Central memory CD8-positive, alpha-beta T cell (primary cell): ENCODE results near the gene NCCRP1.
"Not testable (repeated sequence)": the region's sequence is repeated elsewhere in the genome, so short reads cannot be mapped to it uniquely, and the experiment has no call there.

Experiments
- ATAC-seq: fragments of 150-1000 bp; cut with Tn5 transposase; replicated peaks from 2 replicates; pipeline ENCODE4 v1.10.0; 2022; ENCODE audit warnings: mild to moderate bottlenecking, moderate FRiP score, moderate number of reproducible peaks; ENCODE audit not compliant: poor library complexity, severe bottlenecking; ENCODE audit errors: extremely low read depth
- DNase-seq, 2 donors: peaks; one replicate each; pipeline ENCODE4 v3.0.0; 2021; ENCODE audit warnings: low spot score in 2 of 2
- H3K27ac Mint-ChIP-seq: one replicate; pipeline ENCODE4 v1.8.0; 2022; ENCODE audit warnings: low read depth, mild to moderate bottlenecking, moderate library complexity, mixed read lengths
- H3K27me3 Mint-ChIP-seq: one replicate; pipeline ENCODE4 v1.8.0; 2022; ENCODE audit warnings: mixed read lengths
- H3K36me3 Mint-ChIP-seq: one replicate; pipeline ENCODE4 v1.8.0; 2022; ENCODE audit warnings: mild to moderate bottlenecking, moderate library complexity, mixed read lengths; ENCODE audit not compliant: insufficient read depth
- H3K4me1 Mint-ChIP-seq: one replicate; pipeline ENCODE4 v1.8.0; 2022; ENCODE audit warnings: mixed read lengths
- H3K4me3 Mint-ChIP-seq: one replicate; pipeline ENCODE4 v1.8.0; 2022; ENCODE audit warnings: mild to moderate bottlenecking, moderate library complexity, mixed read lengths
- H3K9me3 Mint-ChIP-seq: one replicate; pipeline ENCODE4 v1.8.0; 2022; ENCODE audit warnings: mixed read lengths

The NCCRP1 gene

GRCh38 chr19:39236527-39236926 lies 39.8 kb downstream of the NCCRP1 start:
- peak; percentile 90 for ATAC-seq
- H3K36me3 Mint-ChIP-seq = peaks cover 2% of the 10 kb centered on the region
- H3K4me3 Mint-ChIP-seq = peak overlapping the region; percentile 71
- H3K9me3 Mint-ChIP-seq = no peaks in the 10 kb centered on the region
- peak overlapping the region; percentile 88 for H3K27ac Mint-ChIP-seq
- H3K4me1 Mint-ChIP-seq = peaks cover 28% of the 10 kb centered on the region
- peak in 1 of 2 donors; percentile 14 for DNase-seq
- no peaks in the 10 kb centered on the region for H3K27me3 Mint-ChIP-seq

- Mint-ChIP-seq H3K4me3 (peak overlapping the region; percentile 71), H3K27ac (peak overlapping the region; percentile 88), H3K36me3 (peaks cover 2% of the 10 kb centered on the region), H3K4me1 (peaks cover 28% of the 10 kb centered on the region), H3K9me3 (no peaks in the 10 kb centered on the region), H3K27me3 (no peaks in the 10 kb centered on the region)
- no peak for ATAC-seq
- no peak for DNase-seq
These were observed 40.7 kb downstream of the NCCRP1 start for GRCh38 chr19:39237200-39238184.

- DNase-seq (no peak), ATAC-seq (no peak)
- Mint-ChIP-seq H3K27me3 (no peaks in the 10 kb centered on the region), H3K9me3 (no peaks in the 10 kb centered on the region), H3K4me3 (peak overlapping the region; percentile 71), H3K27ac (peak overlapping the region; percentile 88), H3K36me3 (no peaks in the 10 kb centered on the region), H3K4me1 (peaks cover 28% of the 10 kb centered on the region)
These were observed 41.4 kb downstream of the NCCRP1 start for GRCh38 chr19:39238209-39238608.

- no peaks in the 10 kb centered on the region for H3K27me3 Mint-ChIP-seq
- no peak for DNase-seq
- H3K9me3 Mint-ChIP-seq = no peaks in the 10 kb centered on the region
- peaks cover 28% of the 10 kb centered on the region for H3K4me1 Mint-ChIP-seq
- no peak for ATAC-seq
- H3K27ac Mint-ChIP-seq = no peak overlapping the region
- no peak overlapping the region for H3K4me3 Mint-ChIP-seq
- H3K36me3 Mint-ChIP-seq = no peaks in the 10 kb centered on the region
These were observed 42.2 kb downstream of the NCCRP1 start for GRCh38 chr19:39238944-39239343.

- DNase-seq (no peak), ATAC-seq (no peak)
- Mint-ChIP-seq H3K4me3 (no peak overlapping the region), H3K27me3 (no peaks in the 10 kb centered on the region), H3K4me1 (peaks cover 28% of the 10 kb centered on the region), H3K9me3 (no peaks in the 10 kb centered on the region), H3K27ac (no peak overlapping the region), H3K36me3 (no peaks in the 10 kb centered on the region)
These were observed 43.7 kb downstream of the NCCRP1 start for GRCh38 chr19:39240421-39240820.

- H3K4me1 Mint-ChIP-seq, H3K27me3 Mint-ChIP-seq, H3K9me3 Mint-ChIP-seq, H3K36me3 Mint-ChIP-seq, DNase-seq, H3K4me3 Mint-ChIP-seq, ATAC-seq, H3K27ac Mint-ChIP-seq: not testable (repeated sequence)
These were observed 47.0 kb downstream of the NCCRP1 start for GRCh38 chr19:39243741-39244140.

GRCh38 chr19:39244410-39245100 lies 47.8 kb downstream of the NCCRP1 start, which contains the start of gene IFNL3:
Gene IFNL3 (minus strand): TSS chr19:39245006. CDS start chr19:39244967, 39 bp downstream.
- H3K4me1 Mint-ChIP-seq, H3K9me3 Mint-ChIP-seq, H3K27me3 Mint-ChIP-seq, H3K4me3 Mint-ChIP-seq, ATAC-seq, DNase-seq, H3K36me3 Mint-ChIP-seq, H3K27ac Mint-ChIP-seq: not testable (repeated sequence)

GRCh38 chr19:39245166-39245565 lies 48.4 kb downstream of the NCCRP1 start:
- ATAC-seq = peak; percentile 54
- not testable (repeated sequence) for H3K27ac Mint-ChIP-seq, H3K27me3 Mint-ChIP-seq, H3K4me3 Mint-ChIP-seq, H3K9me3 Mint-ChIP-seq, H3K36me3 Mint-ChIP-seq, H3K4me1 Mint-ChIP-seq, DNase-seq

- no peak for ATAC-seq
- Mint-ChIP-seq H3K9me3 (no peaks in the 10 kb centered on the region), H3K4me3 (no peak overlapping the region), H3K27me3 (peaks cover 10% of the 10 kb centered on the region), H3K36me3 (no peaks in the 10 kb centered on the region), H3K4me1 (no peaks in the 10 kb centered on the region), H3K27ac (no peak overlapping the region)
- DNase-seq = no peak
These were observed 50.3 kb downstream of the NCCRP1 start for GRCh38 chr19:39246951-39247669.

- no peaks in the 10 kb centered on the region for H3K36me3 Mint-ChIP-seq
- ATAC-seq (no peak), DNase-seq (no peak)
- no peak overlapping the region for H3K27ac Mint-ChIP-seq
- peaks cover 10% of the 10 kb centered on the region for H3K27me3 Mint-ChIP-seq
- H3K4me1 Mint-ChIP-seq = peaks cover 5% of the 10 kb centered on the region
- no peak overlapping the region for H3K4me3 Mint-ChIP-seq
- H3K9me3 Mint-ChIP-seq = no peaks in the 10 kb centered on the region
These were observed 51.2 kb downstream of the NCCRP1 start for GRCh38 chr19:39247701-39248664.

GRCh38 chr19:39248806-39249205 lies 52.0 kb downstream of the NCCRP1 start, which contains the start of gene IFNL4:
Gene IFNL4 (minus strand): TSS chr19:39248856.
- Mint-ChIP-seq H3K9me3 (no peaks in the 10 kb centered on the region), H3K4me3 (no peak within 1 kb of the TSS), H3K4me1 (peaks cover 5% of the 10 kb centered on the region), H3K36me3 (no peaks in the 10 kb centered on the region), H3K27ac (no peak within 1 kb of the TSS), H3K27me3 (peaks cover 10% of the 10 kb centered on the region)
- no peak for ATAC-seq
- no peak for DNase-seq
